Tibial nerve (tissue), 4 donors: ENCODE results near the gene ENTR1. TPM values are rescaled to one million over a fixed set of nuclear protein-coding genes. Genes with fewer than 3 reads are reported as not detected.

Experiments used
- DNase-seq, 2 donors: peaks; one replicate each; pipeline ENCODE4 v3.0.0-alpha.2; 2019; ENCODE audit warnings: low spot score in 2 of 2
- H3K27ac ChIP-seq, 4 donors: fragments of 200-600 bp; sonication (generic) in 3 of 4; one replicate each; pipeline ENCODE4 v1.5.1; 2017 to 2019; ENCODE audit warnings: mild to moderate bottlenecking in 1 of 4
- H3K27me3 ChIP-seq, 2 donors: fragments of 200-600 bp; sonication (generic) in 1 of 2; one replicate each; pipeline versions ENCODE4 v1.5.1 to v1.6.0; 2017 to 2019
- H3K36me3 ChIP-seq, 3 donors: fragments of 200-600 bp; sonication (generic); one replicate each; pipeline ENCODE4 v1.5.1; 2018 to 2019
- H3K4me1 ChIP-seq, 4 donors: fragments of 200-600 bp; sonication (generic) in 3 of 4; one replicate each; pipeline ENCODE4 v1.5.1; 2017 to 2019
- H3K4me3 ChIP-seq, 4 donors: fragments of 200-600 bp; sonication (generic) in 3 of 4; one replicate each; pipeline ENCODE4 v1.5.1; 2017 to 2019; ENCODE audit warnings: mild to moderate bottlenecking in 1 of 4, moderate library complexity in 1 of 4
- H3K9me3 ChIP-seq, 4 donors: fragments of 200-600 bp; sonication (generic) in 3 of 4; one replicate each; pipeline ENCODE4 v1.5.1; 2017 to 2019
- CTCF ChIP-seq, 5 experiments: fragments of 200-600 bp in 3 of 5; fragments of 450-650 bp in 2 of 5; sonication (generic) in 3 of 5; IDR thresholded peaks; one replicate each; pipeline ENCODE4 v1.5.1; 2016 to 2019; ENCODE audit warnings: antibody characterized with exemption in 5 of 5, mild to moderate bottlenecking in 3 of 5, moderate library complexity in 2 of 5
- EP300 ChIP-seq, 2 donors: sonication (generic); formaldehyde crosslinking; IDR thresholded peaks; one replicate each; pipeline ENCODE4 v1.6.1; 2017; ENCODE audit warnings: antibody characterized with exemption in 2 of 2, mild to moderate bottlenecking in 1 of 2
- POLR2A ChIP-seq, 2 donors: fragments of 450-650 bp; IDR thresholded peaks; one replicate each; pipeline ENCODE4 v1.6.1; 2017; ENCODE audit warnings: antibody characterized with exemption in 2 of 2, mild to moderate bottlenecking in 2 of 2, moderate library complexity in 2 of 2
- WGBS, 2 donors: methylation state at CpG; one replicate each; pipeline ENCODE4 v1.1.5; 2018; 5-methylcytosine and 5-hydroxymethylcytosine counted together
- total RNA-seq, 4 donors: library from RNA; depleted of rRNA; stranded (reverse); fragments of >200 nt; gene quantifications; one replicate each; pipeline ENCODE4 v1.1.0, GENCODE V29; 2016

ENTR1 gene
- total RNA-seq, 4 donors from 2014 or later = 52.6 to 101 (median 70.9) TPM

GRCh38 chr9:136379003-136379287, 31.5 kb downstream of the ENTR1 start:
- Histone ChIP-seq H3K36me3 (peaks cover 0 to 90% (median 2%) of the 10 kb centered on the region in 3 donors), H3K27me3 (no peaks in the 10 kb centered on the region), H3K27ac (no peak overlapping the region), H3K4me1 (peaks cover 0 to 9% (median 0%) of the 10 kb centered on the region in 4 donors), H3K9me3 (no peaks in the 10 kb centered on the region), H3K4me3 (no peak overlapping the region)
- no peak for DNase-seq
- 87 to 88% methylated on average over 8 to 12 of the region's 18 CpGs for WGBS, 2 donors
- no peak for TF ChIP-seq POLR2A (IDR thresholded peaks at IDR 0.05)
- no peak for TF ChIP-seq EP300 (IDR thresholded peaks at IDR 0.05)
- no peak for TF ChIP-seq CTCF (IDR thresholded peaks at IDR 0.05)

GRCh38 chr9:136378170-136379002, 32.0 kb downstream of the ENTR1 start:
- no peak for TF ChIP-seq POLR2A (IDR thresholded peaks at IDR 0.05)
- TF ChIP-seq EP300 (IDR thresholded peaks at IDR 0.05) = no peak
- TF ChIP-seq CTCF (IDR thresholded peaks at IDR 0.05) = no peak
- Histone ChIP-seq H3K36me3 (peaks cover 0 to 87% (median 0%) of the 10 kb centered on the region in 3 donors), H3K9me3 (no peaks in the 10 kb centered on the region)

GRCh38 chr9:136377341-136378169, 32.9 kb downstream of the ENTR1 start:
- peaks cover 0 to 79% (median 0%) of the 10 kb centered on the region in 3 donors for H3K36me3 ChIP-seq
- no peak for TF ChIP-seq POLR2A (IDR thresholded peaks at IDR 0.05)
- TF ChIP-seq CTCF (IDR thresholded peaks at IDR 0.05) = no peak
- no peak for TF ChIP-seq EP300 (IDR thresholded peaks at IDR 0.05)

More at GRCh38 chr9:136378170-136379002, 32.0 kb downstream of the ENTR1 start:
- Histone ChIP-seq H3K4me3 (no peak overlapping the region), H3K4me1 (peaks cover 0 to 13% (median 0%) of the 10 kb centered on the region in 4 donors), H3K27ac (no peak overlapping the region), H3K27me3 (no peaks in the 10 kb centered on the region)
- DNase-seq = no peak
- WGBS, 2 donors = 84 to 89% methylated on average over 3 to 28 of the region's 28 CpGs

GRCh38 chr9:136376457-136376856, 34.0 kb downstream of the ENTR1 start:
- H3K4me3 ChIP-seq = no peak overlapping the region
- no peaks in the 10 kb centered on the region for H3K9me3 ChIP-seq
- no peaks in the 10 kb centered on the region for H3K27me3 ChIP-seq
- WGBS, 2 donors = 74 to 79% methylated on average over 8 of the region's 8 CpGs
- peaks cover 0 to 68% (median 0%) of the 10 kb centered on the region in 3 donors for H3K36me3 ChIP-seq
- no peak for DNase-seq
- H3K4me1 ChIP-seq = peaks cover 0 to 29% (median 9%) of the 10 kb centered on the region in 4 donors
- H3K27ac ChIP-seq = no peak overlapping the region
- TF ChIP-seq EP300 (IDR thresholded peaks at IDR 0.05) (no peak), CTCF (IDR thresholded peaks at IDR 0.05) (no peak), POLR2A (IDR thresholded peaks at IDR 0.05) (no peak)

More at GRCh38 chr9:136377341-136378169, 32.9 kb downstream of the ENTR1 start:
- WGBS, 2 donors = 67 to 90% methylated on average over 23 of the region's 32 CpGs
- peaks cover 0 to 21% (median 4%) of the 10 kb centered on the region in 4 donors for H3K4me1 ChIP-seq
- no peak for DNase-seq
- H3K4me3 ChIP-seq = no peak overlapping the region
- no peak overlapping the region for H3K27ac ChIP-seq
- no peaks in the 10 kb centered on the region for H3K27me3 ChIP-seq
- H3K9me3 ChIP-seq = no peaks in the 10 kb centered on the region
